RPMI7951 (cell line): ENCODE measurements around the gene SMC3. TPM values are rescaled to one million over a fixed set of nuclear protein-coding genes. Genes with fewer than 3 reads are reported as not detected.

ENCODE experiments used
- DNase-seq: peaks from one replicate; pipeline ENCODE4 v3.0.0-alpha.2; 2012; ENCODE audit warnings: low read depth
- total RNA-seq: library from RNA; depleted of rRNA; stranded (reverse); fragments of >200 nt; shearing (Covaris generic); gene quantifications from 2 replicates; pipeline ENCODE4 v1.2.3, GENCODE V29; 2014; rRNA removed

The SMC3 gene
- total RNA-seq, 1 experiment from 2014 or later = 43.0 TPM

GRCh38 chr10:110644598-110645462 lies 77.3 kb downstream of the SMC3 start:
- no peak for DNase-seq

- DNase-seq = no peak
Measured at GRCh38 chr10:110646417-110647135, 79.1 kb downstream of the SMC3 start.

- DNase-seq = no peak
Measured at GRCh38 chr10:110647136-110647430, 79.6 kb downstream of the SMC3 start.

- peak; percentile 42 for DNase-seq
Measured at GRCh38 chr10:110648692-110649346, 81.3 kb downstream of the SMC3 start.

GRCh38 chr10:110649347-110650264 lies 82.1 kb downstream of the SMC3 start:
- no peak for DNase-seq

GRCh38 chr10:110650265-110650668 lies 82.8 kb downstream of the SMC3 start:
- DNase-seq = no peak

- DNase-seq = peak; percentile 93
Measured at GRCh38 chr10:110651044-110651958, 83.8 kb downstream of the SMC3 start.

- no peak for DNase-seq
Measured at GRCh38 chr10:110652475-110653118, 85.1 kb downstream of the SMC3 start.

Other genes starting within 250 kb of the SMC3 start
- gene DUSP5, start 69.8 kb upstream of the SMC3 start, total RNA-seq = 6.4 and 8.9 TPM in 2 replicates
- 0.20 and 0.36 TPM in 2 replicates for gene RBM20, start 76.6 kb downstream of the SMC3 start, total RNA-seq